ENCODE measurements around the gene RPAP2.
A peak's percentile ranks its signal among the peaks of the same experiment; 100 is the strongest.

Gene RPAP2

DNA sequence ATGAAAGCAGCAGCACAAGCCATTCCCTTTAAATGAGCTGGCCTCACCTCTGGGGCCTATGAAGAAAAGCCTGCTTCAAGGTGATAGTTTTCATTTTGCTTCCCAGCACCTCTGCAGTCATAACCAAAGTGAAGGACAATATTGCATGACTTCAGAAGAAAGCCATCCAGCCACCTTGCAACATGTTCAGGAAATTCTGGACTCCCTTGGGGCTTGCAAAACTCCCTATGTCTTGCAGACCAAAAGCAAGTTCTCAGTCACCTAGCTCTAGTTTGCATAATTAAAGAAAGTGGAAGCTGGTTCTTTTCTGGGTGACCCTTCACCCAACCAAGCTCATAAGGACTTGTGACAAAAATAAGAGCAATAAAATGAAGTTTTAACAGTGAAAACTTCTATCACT, 100.2 kb downstream of the RPAP2 start:
- TF ChIP-seq, protein P1, sequence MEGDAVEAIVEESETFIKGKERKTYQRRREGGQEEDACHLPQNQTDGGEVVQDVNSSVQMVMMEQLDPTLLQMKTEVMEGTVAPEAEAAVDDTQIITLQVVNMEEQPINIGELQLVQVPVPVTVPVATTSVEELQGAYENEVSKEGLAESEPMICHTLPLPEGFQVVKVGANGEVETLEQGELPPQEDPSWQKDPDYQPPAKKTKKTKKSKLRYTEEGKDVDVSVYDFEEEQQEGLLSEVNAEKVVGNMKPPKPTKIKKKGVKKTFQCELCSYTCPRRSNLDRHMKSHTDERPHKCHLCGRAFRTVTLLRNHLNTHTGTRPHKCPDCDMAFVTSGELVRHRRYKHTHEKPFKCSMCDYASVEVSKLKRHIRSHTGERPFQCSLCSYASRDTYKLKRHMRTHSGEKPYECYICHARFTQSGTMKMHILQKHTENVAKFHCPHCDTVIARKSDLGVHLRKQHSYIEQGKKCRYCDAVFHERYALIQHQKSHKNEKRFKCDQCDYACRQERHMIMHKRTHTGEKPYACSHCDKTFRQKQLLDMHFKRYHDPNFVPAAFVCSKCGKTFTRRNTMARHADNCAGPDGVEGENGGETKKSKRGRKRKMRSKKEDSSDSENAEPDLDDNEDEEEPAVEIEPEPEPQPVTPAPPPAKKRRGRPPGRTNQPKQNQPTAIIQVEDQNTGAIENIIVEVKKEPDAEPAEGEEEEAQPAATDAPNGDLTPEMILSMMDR (IDR thresholded peaks at IDR 0.05; ENCODE audit: low read depth, low read length, missing control alignments): no peak
- no peak overlapping the region for H3K4me3 ChIP-seq (replicated peaks; ENCODE audit: low read depth, low read length)
- no peak for DNase-seq (ENCODE audit: extremely low read depth, low read depth)

DNA sequence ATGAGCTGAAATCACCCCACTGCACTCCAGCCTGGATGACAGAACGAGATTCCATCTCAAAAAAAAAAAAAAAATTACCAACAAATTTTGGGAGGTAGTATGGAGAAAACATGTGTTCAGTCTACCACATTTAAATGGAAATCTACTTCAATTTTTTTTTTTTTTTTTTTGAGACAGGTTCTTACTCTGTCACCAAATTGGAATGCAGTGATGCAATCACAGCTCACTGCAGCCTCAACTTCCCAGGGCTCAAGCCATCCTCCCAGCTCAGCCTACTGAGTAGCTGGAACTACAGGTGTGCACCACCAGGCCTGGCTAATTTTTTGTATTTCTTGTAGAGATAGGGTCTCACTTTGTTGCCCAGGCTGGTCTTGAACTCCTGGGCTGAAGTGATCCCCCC, 105.8 kb downstream of the RPAP2 start:
- no peak for DNase-seq (ENCODE audit: extremely low read depth, low read depth)
- TF ChIP-seq, protein P1 (IDR thresholded peaks at IDR 0.05; ENCODE audit: low read depth, low read length, missing control alignments): no peak
- H3K4me3 ChIP-seq (replicated peaks; ENCODE audit: low read depth, low read length): no peak overlapping the region

DNA sequence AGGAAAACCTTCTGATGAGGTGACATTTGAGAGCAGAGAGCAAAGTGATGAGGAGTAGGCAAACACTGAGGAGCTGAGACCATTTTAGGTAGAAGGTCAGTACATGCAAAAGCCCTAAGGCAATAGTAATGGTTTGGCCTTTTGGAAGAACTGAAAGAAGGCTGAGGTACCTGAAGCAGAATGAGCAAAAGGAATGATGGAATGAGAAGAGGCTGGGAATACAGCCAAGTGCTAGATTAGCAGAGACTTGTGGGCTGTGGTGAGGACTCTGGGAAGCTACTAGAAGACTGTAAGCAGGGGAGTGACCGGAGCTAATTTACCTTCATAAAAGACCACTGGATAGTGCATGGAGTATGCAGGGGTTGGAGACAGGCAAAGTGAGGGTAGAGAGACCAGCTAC, 110.0 kb downstream of the RPAP2 start:
- no peak for DNase-seq (ENCODE audit: extremely low read depth, low read depth)

DNA sequence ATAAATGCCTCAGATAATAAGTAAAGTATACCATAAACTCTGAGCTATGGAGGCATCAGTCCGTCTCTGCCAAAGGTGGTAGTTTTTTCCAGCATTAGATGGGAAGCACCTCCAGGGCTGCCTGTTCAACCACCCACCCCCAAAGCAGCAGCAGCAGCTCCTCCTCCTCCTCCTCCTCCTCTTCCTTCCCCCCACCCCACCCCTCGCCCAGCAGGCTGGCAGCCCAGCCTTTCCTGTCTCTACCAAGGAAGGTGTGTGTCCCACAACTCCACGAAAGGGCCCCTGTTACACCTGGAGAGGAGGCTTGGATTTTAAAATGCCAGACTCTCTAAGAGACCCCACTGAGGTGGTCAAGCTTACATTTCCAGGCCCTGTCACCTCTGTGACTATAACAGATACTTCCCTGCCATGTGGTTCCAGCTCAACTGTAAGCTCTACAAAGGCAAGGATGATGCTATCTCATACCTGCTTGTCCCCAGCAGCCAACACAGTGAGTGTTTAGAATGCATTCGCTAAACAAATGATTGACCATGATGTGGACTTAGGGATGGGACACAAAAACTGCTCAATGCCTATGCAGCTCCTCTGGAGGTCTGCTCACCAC, 111.2 kb downstream of the RPAP2 start:
- no peak for DNase-seq (ENCODE audit: extremely low read depth, low read depth)
- TF ChIP-seq, protein P1 (IDR thresholded peaks at IDR 0.05; ENCODE audit: low read depth, low read length, missing control alignments): no peak
- no peak overlapping the region for H3K4me3 ChIP-seq (replicated peaks; ENCODE audit: low read depth, low read length)

More for the DNA sequence above, 110.0 kb downstream of the RPAP2 start:
- TF ChIP-seq, protein P1 (IDR thresholded peaks at IDR 0.05; ENCODE audit: low read depth, low read length, missing control alignments): no peak
- H3K4me3 ChIP-seq (replicated peaks; ENCODE audit: low read depth, low read length): no peak overlapping the region

DNA sequence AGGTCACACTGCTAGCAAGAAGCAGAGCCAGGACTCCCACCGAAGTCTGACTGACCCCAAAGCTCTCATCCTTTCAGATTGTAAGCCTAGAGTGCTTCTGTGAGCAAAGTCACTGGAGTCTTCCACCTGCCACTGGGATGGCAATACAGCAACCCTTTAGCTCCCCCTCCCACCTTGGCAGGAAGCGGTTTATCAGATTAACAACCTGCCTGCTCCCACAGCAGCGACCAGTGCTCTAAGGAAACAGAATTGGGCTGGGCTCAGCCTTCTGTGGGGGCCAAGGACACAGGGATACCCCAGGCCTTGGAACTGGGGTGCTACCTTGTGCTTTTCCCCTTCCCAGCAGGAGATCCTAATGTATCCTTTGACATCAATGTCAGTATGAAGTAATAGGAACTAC, 111.8 kb downstream of the RPAP2 start:
- DNase-seq (ENCODE audit: extremely low read depth, low read depth): no peak
- TF ChIP-seq, protein P1 (IDR thresholded peaks at IDR 0.05; ENCODE audit: low read depth, low read length, missing control alignments): no peak
- H3K4me3 ChIP-seq (replicated peaks; ENCODE audit: low read depth, low read length): no peak overlapping the region

DNA sequence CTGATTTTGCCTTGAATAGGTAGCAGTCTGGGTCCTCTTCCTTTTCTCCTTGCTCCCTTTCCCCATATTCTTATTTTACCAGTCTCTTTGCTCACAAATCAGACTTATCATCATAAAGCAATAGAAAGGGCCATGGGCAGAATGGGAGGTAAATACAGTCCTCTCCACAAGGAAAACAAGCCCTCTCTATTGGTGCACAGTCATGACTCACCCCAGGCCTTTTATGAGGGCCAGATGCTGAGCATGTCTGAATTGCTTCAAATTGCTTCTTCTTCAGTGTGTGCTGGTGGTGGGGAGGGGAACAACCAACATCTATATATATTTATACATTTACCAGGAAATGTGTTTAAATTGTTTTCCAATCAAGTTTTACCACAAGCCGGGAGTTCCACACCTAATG, 112.7 kb downstream of the RPAP2 start:
- TF ChIP-seq, protein P1 (IDR thresholded peaks at IDR 0.05; ENCODE audit: low read depth, low read length, missing control alignments): no peak
- peak; percentile 80 for DNase-seq (ENCODE audit: extremely low read depth, low read depth)
- H3K4me3 ChIP-seq (replicated peaks; ENCODE audit: low read depth, low read length): no peak overlapping the region

DNA sequence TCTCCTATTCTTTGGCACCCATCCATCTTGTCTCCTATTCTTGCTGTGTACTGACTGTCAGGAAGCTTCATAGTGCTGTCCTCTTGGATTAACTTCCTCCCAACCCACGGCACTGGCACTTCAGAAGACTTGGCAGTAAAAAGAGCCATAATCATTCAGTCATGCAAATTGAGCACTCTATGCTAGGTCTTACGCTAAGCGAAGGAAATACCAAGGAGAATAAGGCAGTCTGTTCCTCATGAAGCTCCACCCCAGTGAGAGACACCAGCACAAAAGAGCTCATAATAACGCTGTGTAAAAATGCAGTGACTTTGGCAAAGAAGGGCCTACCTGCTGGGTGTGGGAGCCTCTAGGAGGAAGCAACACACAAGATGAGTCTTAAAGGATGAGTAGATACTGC, 120.8 kb downstream of the RPAP2 start:
- TF ChIP-seq, protein P1 (IDR thresholded peaks at IDR 0.05; ENCODE audit: low read depth, low read length, missing control alignments): no peak
- no peak overlapping the region for H3K4me3 ChIP-seq (replicated peaks; ENCODE audit: low read depth, low read length)
- no peak for DNase-seq (ENCODE audit: extremely low read depth, low read depth)
